ENCODE results near the gene MBNL3. TPM values are rescaled to one million over a fixed set of nuclear protein-coding genes. Genes with fewer than 3 reads are reported as not detected.

The MBNL3 gene
- total and polyA plus RNA-seq, 9 of the 15 experiments (the other 6 are each of a cell fraction or from before 2014, with no cell fraction given) = under 0.01 to 0.25 (median 0.16) TPM

GRCh38 chrX:132482632-132483031 lies 6.2 kb downstream of the MBNL3 start (continued):
- TF ChIP-seq MAFK (IDR thresholded peaks at IDR 0.05; ENCODE audit: low read length) (no peak), ZNF197 (CRISPR knock-in tag; IDR thresholded peaks at IDR 0.05; ENCODE audit: low read depth) (no peak), MNT (conservative IDR thresholded peaks at IDR 0.05) (no peak), PHB2 (IDR thresholded peaks at IDR 0.05; ENCODE audit: low read depth) (no peak)

- intact Hi-C loops (cut with micrococcal nuclease) = no loop called here
- Histone ChIP-seq H3K36me3 (ENCODE audit: control insufficient read depth, insufficient read depth, low read length) (no peaks in the 10 kb centered on the region), H3K4me2 (ENCODE audit: insufficient read depth, low read length) (no peak overlapping the region), H3K9me1 (ENCODE audit: control insufficient read depth, insufficient read depth, low read length) (no peaks in the 10 kb centered on the region), H3K9me3 (replicated peaks; ENCODE audit: control insufficient read depth, insufficient read depth, low read depth, low read length) (no peaks in the 10 kb centered on the region), H3K79me2 (ENCODE audit: control insufficient read depth, insufficient read depth, low read length) (no peaks in the 10 kb centered on the region), H3K4me3 (no peak overlapping the region), H3K27me3 (ENCODE audit: control insufficient read depth in 2 of 2, insufficient read depth in 2 of 2, low read length in 2 of 2) (no peaks in the 10 kb centered on the region), H3K27ac (ENCODE audit: extremely low read depth, low read depth, low read length) (no peak overlapping the region), H3K4me1 (replicated peaks in 1 of 2; ENCODE audit: control insufficient read depth in 2 of 2, insufficient read depth in 2 of 2, low read length in 2 of 2) (no peaks in the 10 kb centered on the region), H2AFZ (ENCODE audit: low read depth, low read length) (no peak overlapping the region), H3K9ac (ENCODE audit: insufficient read depth in 1 of 2, low read depth in 2 of 2, low read length in 2 of 2) (no peak overlapping the region), H4K20me1 (replicated peaks; ENCODE audit: control insufficient read depth, insufficient read depth, low read length) (no peaks in the 10 kb centered on the region)
- 0% methylated on average over 1 of the region's 1 CpG for WGBS (ENCODE audit: insufficient coverage, low coverage, missing lambda C conversion rate)
- in situ Hi-C loops (cut with MboI) = no loop called here
- FAIRE-seq (no peak), DNase-seq (ENCODE audit: extremely low read depth in 1 of 4, low spot score in 3 of 4) (no peak), ATAC-seq (no peak)
- BruUV-seq (replicated peaks) = no TSS peak
- ChIA-PET CTCF (ENCODE audit: low intra/inter-chr PET ratio) (no interaction called here), POLR2A (no interaction called here)
- TF ChIP-seq CHD2 (IDR thresholded peaks at IDR 0.05; ENCODE audit: low read depth, low read length) (no peak), EP400 (IDR thresholded peaks at IDR 0.05) (no peak), PYGO2 (tag; IDR thresholded peaks at IDR 0.05) (no peak), SMAD1 (IDR thresholded peaks at IDR 0.05; ENCODE audit: low read depth, low read length, partially characterized antibody) (no peak), HNRNPL (IDR thresholded peaks at IDR 0.05; ENCODE audit: low read depth, low read length) (no peak), HNRNPK (IDR thresholded peaks at IDR 0.05; ENCODE audit: low read depth, low read length, poor library complexity, severe bottlenecking) (no peak), TBP (optimal IDR thresholded peaks at IDR 0.05; ENCODE audit: low read depth, low read length) (no peak), KDM4B (IDR thresholded peaks at IDR 0.05; ENCODE audit: borderline replicate concordance in 2 of 2, low read depth in 1 of 2) (no peak), ZNF140 (CRISPR knock-in tag; IDR thresholded peaks at IDR 0.05) (no peak), ZNF589 (CRISPR knock-in tag; IDR thresholded peaks at IDR 0.05; ENCODE audit: low read depth) (no peak), CLOCK (CRISPR knock-in tag; IDR thresholded peaks at IDR 0.05; ENCODE audit: borderline replicate concordance) (no peak), NR2C2 (CRISPR knock-in tag; IDR thresholded peaks at IDR 0.05) (no peak), NR2C2 (tag; IDR thresholded peaks at IDR 0.05) (no peak), GATAD2A (IDR thresholded peaks at IDR 0.05) (no peak), ZC3H11A (IDR thresholded peaks at IDR 0.05; ENCODE audit: low read depth, low read length) (no peak)
Measured at GRCh38 chrX:132481449-132481848, 7.4 kb downstream of the MBNL3 start.
